CD4-positive, alpha-beta T cell treated with Interleukin-4 for 4 hours (primary cell): ENCODE results near the gene XYLB.
"Not testable (repeated sequence)": the region's sequence is repeated elsewhere in the genome, so short reads cannot be mapped to it uniquely, and the experiment has no call there.

ENCODE experiments used
- DNase-seq: peaks from one replicate; pipeline ENCODE4 v3.0.0-alpha.2; 2020

Gene XYLB

DNA sequence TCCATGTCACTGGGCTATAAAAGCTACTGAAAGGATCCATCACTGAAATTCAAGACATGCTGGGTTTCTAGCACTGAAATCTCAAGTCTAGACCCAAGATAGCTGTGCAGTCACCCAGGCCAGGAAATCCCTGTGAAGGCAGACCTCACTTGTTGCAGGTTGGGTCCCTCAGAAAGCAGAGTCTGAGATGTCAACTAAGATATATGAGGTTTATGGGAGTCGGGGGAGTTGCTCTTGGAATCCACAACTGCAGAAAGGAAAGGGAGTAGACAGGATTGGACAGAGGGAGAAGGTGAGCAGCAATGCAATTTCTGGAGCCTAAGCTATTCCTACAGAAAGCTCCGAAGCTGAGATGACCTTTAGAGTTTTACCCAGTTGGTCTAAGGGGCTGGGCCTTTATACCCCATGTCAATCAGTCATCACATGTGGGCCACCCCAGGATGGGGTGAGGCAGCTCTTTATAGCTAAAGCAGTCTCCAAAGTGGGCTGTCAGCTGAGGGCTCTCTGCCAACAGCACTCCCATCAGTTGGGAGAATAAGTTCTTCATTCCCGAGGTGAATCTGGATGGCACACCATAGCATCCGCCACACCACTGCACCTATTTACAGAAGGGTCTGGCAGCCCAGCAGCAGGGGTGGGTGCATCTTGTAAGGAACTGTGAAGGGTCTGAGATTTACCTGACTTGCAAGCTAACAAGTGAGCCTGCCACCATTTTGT is 54.8 kb downstream of the XYLB start:
- no peak for DNase-seq

DNA sequence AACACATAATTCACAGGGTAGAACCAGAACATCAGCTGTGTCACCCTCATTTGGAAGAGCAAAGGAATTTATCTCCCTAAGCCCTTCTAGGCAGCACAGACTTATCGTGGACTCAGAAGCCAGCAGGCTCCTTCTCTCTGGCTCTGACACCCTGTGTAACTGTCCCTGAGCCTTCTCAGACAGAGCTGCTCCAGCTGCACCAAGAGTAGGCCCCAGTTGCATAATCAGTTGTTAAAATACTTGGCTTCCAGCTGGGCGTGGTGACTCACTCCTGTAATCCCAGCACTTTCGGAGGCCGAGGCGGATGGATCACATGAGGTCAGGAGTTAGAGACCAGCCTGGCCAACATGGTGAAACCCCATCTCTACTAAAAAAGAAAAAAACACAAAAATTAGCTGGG is 57.7 kb downstream of the XYLB start:
- DNase-seq: no peak

DNA sequence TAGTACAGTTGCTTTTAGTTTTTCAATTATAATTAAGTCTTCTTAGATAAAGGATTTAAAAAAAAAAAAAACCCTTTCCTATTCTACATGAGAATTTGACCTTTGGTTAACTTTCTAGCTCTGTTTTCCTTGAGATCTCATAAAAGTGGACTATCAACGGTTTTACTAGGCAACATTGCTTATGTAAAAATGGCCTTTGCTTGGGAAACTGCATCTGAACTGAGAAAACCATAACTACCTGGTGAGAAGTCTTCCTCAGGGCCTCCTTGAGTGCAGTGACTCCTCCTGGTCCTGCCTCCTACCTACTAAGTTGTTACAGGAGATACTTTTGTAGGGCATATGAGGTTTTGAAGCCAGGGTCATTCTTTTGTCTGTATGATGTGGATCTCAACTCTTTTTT is 65.0 kb downstream of the XYLB start:
- no peak for DNase-seq

DNA sequence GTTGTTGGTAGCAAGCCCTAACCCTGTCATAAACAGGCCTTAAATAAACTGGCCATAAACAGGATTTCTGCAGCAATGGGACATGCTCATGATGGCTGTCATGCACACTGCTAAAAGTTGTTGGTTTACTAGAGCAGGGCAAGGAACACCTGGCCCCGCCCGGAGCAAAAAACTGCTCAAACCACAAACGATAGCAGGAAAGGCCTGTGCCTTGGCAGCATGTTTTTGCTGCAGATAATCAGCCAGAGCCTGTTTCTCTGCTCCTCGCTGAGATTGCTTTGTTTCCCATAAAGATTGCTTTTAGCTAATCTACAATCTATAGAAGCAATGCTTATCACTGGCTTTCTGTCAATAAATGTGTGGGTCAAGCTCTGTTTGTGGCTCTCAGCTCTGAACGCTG is 74.2 kb downstream of the XYLB start:
- not testable (repeated sequence) for DNase-seq

DNA sequence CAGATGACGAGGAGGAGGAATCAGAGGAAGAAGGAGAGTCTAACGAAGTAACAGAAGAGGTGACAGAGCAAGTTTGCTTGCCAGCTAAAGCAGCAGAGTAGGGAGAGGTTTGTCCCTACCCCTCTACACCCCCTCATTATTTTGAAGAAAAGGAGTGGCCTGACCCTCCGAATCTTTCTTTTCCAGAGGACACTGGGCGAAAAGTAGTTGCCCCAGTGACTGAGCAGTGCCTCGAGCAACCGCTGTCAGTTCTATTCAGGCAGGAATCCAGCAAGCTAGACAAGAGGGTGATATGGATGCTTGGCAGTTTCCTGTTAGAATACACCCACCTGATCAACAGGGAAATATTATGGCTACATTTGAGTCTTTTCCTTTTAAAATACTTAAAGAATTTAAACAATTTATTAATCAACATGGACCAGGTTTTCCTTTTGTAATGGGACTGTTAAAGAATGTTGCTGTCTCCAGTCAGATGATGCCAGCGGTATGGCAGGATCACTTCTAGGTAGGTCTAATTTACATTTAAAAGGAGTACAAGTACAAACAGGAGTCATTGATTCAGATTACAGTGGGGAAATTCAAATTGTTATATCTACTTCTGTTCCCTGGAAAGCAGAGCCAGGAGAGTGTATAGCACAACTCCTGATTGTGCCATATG is 75.2 kb downstream of the XYLB start:
- DNase-seq: no peak

DNA sequence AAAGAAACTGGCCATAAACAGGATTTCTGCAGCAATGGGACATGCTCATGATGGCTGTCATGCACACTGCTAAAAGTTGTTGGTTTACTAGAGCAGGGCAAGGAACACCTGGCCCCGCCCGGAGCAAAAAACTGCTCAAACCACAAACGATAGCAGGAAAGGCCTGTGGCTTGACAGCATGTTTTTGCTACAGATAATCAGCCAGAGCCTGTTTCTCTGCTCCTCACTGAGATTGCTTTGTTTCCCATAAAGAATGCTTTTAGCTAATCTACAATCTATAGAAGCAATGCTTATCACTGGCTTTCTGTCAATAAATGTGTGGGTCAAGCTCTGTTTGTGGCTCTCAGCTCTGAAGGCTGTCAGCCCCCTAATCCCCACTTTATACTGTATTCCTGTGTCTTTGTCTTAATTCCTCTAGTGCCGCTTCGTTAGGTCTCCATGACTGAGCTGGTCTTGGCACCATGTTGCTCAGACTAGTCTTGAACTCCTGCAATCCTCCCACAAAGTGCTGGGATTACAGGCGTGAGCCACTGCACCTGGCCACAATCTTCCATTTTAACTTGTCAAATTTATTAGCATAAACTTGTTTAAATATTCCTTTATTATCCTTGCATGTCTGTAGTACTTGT is 80.3 kb downstream of the XYLB start:
- DNase-seq: peak; percentile 30

DNA sequence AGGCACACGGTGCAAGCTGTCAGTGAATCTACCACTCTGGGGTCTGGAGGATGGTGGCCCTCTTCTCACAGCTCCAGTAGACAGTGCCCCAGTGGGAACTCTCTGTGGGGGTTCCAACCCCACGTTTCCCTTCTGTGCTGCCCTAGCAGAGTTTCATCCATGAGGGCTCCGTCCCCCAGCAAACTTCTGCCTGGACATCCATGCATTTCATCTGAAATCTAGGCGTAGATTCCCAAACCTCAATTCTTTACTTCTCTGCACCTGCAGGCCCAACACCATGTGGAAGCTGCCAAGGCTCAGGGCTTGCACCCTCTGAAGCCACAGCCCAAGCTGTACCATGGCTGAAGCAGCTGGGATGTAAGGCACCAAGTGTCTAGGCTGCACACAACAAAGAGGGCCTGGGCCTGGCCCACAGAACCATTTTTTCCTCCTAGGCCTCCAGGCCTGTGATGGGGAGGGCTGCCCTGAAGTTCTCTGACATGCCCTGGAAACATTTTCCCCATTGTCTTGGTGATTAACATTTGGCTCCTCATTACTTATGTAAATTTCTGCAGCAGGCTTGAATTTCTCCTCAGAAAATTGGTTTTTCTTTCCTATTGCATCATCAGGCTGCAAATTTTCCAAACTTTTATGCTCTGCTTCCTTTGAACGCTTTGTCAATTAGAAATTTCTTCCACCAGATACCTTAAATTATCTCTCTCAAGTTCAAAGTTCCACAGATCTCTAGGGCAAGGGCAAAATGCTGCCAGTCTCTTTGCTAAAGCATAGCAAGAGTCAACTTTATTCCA is 86.5 kb downstream of the XYLB start:
- DNase-seq: not testable (repeated sequence)

DNA sequence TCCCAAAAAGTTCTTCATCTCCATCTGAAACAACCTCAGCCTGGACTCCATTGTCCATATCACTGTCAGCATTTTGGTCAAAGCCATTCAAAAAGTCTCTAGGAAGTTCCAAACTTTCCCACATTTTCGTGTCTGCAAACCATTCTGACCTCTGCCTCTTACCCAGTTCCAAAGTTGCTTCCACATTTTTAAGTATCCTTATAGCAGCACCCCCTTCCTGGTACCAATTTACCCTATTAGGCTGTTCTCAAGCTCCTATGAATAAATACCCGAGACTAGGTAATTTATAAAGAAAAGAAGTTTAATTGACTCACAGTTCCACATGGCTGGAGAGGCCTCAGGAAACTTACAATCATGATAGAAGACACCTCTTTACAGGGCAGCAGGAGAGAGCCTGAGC is 87.1 kb downstream of the XYLB start:
- DNase-seq: not testable (repeated sequence)

DNA sequence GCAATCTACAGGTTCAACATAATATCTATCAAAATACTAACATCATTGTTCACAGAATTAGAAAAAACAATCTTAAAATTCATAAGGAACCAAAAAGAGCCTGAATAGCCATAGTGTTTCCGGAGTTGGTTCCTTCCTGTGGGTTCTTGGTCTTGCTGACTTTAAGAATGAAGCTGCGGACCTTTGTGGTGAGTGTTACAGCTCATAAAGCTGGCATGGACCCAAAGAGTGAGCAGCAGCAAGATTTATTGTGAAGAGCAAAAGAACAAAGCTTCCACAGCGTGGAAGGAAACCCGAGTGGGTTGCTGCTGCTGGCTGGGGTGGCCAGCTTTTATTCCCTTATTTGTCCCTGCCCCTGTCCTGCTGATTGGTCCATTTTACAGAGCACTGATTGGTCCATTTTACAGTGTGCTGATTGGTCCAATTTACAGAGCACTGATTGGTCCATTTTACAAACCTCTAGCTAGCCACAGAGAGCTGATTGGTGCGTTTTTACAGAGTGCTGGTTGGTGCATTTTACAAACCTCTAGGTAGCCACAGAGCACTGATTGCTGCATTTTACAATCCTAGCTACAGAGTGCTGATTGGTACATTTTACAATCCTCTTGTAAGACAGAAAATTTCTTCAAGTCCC is 92.0 kb downstream of the XYLB start:
- DNase-seq: peak; percentile 52

DNA sequence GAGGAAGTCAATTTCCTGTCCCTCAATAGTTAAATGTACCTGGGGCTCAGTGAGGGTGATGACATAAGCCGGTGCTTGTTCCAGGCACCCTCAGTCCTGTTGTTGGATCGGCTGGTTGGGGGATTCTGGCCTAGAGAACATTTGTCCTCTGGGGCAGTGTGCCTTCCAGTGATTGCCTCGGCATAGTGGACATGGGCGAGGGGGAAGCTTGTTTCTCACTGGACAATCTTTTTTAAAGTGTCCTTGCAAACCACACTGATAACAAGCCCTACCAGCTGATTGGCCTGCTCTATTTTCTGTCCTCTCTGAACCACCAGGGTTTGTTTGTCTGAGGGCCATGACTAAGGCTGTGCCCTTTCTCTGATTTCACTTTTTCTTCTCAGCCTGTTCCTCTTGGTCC is 96.6 kb downstream of the XYLB start:
- DNase-seq: not testable (repeated sequence)

DNA sequence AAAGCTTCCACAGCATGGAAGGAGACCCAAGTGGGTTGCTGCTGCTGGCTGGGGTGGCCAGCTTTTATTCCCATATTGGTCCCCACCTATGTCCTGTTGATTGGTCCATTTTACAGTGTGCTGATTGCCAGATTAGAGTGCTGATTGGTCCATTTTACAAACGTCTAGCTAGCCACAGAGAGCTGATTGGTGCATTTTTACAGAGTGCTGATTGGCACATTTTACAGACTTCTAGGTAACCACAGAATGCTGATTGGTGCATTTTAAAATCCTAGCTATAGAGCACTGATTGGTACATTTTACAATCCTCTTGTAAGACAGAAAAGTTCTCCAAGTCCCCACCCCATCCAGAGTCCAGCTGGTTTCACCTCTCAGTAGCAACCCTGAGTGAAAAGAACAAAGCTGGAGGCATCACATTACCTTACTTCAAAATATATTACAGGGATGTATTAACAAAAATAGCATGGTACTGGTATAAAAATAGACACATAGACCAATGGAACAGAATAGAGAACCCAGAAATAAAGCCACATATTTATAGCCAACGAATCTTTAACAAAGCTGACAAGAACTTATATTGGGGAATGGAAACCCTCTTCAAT is 99.6 kb downstream of the XYLB start:
- DNase-seq: no peak

DNA sequence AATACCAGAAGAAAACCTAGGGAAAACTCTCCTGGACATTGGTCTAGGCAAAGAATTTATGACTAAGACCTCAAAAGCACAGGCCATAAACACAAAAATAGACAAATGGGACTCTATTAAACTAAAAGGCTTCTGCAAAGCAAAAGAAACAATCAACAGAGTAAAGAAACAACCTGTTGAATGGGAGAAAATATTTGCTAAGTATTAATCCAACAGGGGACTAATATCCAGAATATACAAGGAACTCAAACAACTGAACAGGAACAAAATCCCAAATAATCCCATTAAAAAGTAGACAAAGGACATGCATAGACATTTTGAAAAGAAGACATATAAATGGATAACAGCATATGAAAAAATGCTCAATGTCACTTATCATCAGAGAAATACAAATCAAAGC is 100.2 kb downstream of the XYLB start:
- DNase-seq: no peak

DNA sequence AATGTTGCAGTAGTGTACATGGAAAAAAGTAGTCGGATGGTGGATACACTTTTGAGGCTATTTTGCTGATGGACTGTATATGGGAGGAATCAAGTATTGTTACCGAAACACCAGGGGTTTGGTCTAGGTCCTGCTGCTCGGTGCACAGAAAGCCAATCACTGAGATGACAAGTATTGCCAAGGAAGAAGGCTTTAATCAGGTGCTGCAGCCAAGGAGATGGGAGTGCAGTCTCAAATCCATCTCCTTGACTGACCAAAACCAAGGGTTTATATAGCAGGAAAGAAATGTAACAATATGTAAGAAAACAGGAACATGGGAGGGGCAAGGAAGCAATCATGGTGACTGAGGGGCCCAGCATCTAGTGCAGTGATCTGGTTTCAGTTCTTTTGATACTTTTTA is 104.3 kb downstream of the XYLB start:
- DNase-seq: no peak

DNA sequence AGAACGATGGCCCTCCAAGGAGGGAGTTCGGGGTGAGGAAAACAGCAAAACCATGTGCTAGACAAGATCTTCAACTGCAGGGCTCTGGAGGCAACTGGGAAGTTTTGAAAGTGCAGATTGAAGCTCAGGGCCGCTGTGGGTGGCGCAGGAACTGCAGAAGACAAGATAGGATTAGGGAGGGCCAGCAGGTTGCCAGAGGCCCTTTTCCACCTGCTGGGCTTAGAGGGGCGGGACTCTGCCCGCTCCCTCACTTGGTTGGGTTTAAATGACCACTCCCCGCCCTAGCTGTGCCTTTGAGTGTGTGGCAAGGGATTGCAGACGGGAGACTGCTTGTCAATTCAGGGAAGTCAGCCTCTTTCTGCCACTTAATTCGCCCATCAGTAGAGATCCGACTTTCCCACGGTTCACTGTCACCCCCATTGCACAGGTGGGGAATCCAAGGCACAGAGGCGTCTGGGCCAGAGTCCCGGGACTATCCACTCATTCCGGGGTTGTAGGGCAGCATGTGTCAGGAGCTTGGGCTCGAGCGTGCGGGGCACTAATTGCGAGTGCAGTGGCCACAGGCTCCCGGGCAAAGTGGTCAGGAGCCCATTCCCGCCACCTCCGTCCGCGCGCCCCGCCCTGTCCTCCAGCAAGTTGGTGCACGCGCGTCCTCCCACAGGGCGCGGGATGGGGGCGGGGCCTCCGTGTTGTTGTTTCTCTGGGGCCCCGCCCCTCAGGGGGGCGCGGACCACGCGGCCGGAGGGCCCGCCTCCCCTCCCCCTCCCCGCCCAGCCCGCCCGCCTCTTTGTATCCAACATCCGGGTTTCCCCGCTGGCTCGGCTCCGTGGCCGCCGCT is 106.7 kb downstream of the XYLB start, which contains the start of gene ACVR2B:
Gene ACVR2B (plus strand): TSS at position 816 of the 838 bp plus-strand sequence. CDS start 433 bp downstream, outside the sequence.
- DNase-seq: peak; percentile 67

DNA sequence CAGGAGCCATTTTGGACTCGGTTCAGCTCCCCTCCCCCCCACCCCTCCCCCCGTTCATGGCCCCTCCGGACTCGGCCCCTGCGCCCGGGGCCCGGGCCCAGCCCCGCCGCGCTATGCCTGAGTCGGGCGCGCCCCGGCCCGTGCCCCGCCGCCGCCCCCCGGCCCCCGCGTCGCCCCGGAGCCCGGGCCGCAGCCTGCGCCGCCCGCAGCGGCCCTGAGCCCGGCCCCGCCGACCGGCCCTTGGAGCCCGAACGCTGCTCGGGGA is 107.3 kb downstream of the XYLB start:
- no peak for DNase-seq

DNA sequence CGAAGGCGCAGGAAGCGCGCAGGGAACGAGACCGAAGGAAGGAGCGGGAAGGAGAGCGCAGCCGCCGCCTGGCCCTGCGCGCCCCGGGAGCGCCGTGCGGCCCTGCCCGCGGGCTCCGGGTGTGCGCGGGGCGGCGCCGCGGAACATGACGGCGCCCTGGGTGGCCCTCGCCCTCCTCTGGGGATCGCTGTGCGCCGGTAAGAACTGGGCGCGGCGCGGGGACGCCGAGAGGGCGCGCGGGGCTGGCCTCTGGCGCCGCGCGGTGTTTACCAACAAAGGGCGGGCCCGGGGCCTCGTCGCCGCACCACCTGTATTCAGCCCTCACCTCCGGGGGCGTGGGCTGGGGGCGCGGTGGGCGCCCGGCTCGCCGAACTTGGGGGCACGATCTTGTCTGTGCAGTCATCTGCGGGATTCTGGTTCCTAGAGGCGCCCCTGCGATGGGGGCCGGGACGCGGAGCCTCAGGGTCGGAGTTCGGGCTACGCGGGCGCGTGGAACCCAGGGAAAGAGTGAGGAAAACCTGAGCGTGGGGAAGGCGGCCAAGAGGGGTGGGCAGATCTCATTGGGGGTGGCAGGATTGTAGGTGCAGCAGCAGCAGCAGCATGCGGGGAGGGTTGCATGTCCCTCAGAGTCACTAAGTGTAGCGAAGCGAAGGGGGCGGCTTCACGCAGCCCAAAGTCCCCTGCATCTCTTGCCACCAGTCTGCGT is 107.7 kb downstream of the XYLB start:
- DNase-seq: peak; percentile 25

DNA sequence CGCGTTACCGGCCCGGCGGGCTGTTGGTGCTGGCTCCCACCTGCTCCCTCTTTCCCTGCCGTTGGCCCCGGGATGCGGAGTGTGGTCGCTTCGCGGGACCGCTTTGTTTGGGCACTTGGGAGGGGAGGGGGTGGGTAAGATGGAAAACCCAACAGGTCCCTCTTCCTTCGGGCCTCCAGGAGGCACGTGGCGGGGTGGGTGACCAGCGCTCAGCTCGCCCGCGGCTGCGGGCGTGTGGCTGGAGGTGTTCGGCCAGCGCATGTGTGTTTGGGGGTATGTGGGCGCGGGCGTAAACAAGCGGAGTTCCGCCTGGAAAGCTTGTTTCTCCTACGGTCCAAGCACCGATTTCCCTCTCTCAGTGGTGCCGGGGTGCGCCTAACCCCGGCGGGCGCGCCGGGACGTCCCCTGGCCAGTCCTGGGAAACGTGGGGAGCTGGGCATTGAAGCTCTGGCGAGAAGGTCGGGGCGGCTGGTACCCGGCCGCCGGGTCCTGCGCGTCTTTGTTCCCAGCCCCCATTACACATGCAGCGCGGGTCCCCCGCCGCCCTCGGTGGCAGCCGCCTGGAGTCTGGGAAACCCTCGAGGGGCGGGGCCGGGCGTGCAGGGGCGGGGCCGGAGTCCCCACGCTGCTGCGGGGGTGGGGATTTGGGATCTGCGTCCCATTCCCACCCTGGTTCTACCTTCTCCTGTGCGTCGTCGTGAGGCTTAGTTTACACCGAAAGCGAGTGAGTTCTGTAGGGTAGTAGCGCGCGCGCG is 108.5 kb downstream of the XYLB start:
- peak; percentile 21 for DNase-seq

DNA sequence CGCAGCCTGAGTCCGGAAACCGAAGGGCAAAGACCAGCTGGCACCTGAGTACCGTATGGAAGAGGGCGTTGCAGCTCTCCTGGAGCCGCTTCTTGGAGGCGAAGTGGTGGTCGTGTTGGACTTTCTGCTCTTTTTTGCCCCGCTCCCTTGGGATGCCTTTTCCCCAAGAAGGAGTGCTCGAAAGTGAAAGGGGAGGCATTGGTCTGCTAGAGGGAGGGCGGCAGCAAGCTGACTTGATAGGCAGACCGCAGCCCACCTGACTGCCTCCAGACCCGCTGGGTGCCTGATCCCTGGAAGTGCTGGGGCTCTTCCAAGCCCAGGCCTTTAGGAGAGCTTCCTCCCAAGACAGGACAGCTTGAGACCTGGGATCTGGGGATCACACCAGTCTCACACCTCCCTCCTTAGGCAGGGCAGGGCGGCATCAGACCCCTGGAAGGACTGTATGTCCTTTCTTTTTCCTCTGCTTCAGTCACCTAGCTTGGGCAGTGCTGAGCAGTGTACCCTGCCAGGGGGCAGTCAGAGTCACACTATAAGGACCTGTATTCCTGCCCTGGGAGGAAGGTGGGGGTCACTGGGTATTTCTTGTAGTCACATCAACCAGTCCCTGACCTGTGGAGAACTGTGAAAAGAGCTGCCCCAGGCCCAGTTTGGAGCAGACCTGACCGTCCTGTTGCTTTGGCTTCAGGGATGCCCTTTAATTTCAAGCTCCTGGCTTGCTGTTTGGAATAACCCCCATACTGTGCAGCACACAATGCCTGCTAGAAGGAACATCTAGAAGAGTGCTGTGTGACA is 109.2 kb downstream of the XYLB start:
- no peak for DNase-seq
